GM18507 (cell line): ENCODE measurements around the gene LRCOL1.
A peak's percentile ranks its signal among the peaks of the same experiment; 100 is the strongest.
"Not testable (repeated sequence)": the region's sequence is repeated elsewhere in the genome, so short reads cannot be mapped to it uniquely, and the experiment has no call there.

ENCODE experiments used
- DNase-seq: peaks from one replicate; pipeline ENCODE4 v3.0.0; 2011; ENCODE audit warnings: low read depth; ENCODE audit not compliant: insufficient read length; ENCODE audit errors: extremely low spot score
- FAIRE-seq: peaks from 2 replicates; lab custom pipeline; 2011; peaks lifted over from hg19 to GRCh38; lab: Jason Lieb, UNC

Gene LRCOL1

GRCh38 chr12:132604668-132605441 lies 5.5 kb downstream of the LRCOL1 start:
- FAIRE-seq (no peak), DNase-seq (no peak)

DNA sequence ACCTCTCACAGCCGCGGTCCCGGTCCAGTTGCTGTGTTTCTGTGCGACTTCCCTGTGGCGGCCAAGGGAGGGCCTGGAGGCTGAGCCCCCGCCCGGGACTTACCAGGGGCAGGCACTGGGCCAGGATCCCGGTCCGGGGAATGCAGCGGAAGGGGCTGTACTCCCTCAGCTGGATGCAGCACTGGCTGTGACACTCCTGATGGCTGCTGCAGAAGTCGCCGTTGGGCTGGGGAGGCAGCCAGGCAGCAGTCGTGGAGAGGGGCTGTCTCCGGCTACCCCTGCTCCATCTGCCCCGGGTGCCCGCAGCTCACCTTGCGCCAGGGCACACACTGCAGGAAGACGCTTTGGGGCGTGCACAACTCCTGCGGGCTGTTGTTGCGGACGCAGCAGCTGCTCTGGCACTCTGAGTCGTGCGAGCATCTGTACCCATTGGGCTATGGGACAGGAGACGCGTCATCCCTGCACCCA lies 6.2 kb downstream of the LRCOL1 start:
- FAIRE-seq = no peak

DNA sequence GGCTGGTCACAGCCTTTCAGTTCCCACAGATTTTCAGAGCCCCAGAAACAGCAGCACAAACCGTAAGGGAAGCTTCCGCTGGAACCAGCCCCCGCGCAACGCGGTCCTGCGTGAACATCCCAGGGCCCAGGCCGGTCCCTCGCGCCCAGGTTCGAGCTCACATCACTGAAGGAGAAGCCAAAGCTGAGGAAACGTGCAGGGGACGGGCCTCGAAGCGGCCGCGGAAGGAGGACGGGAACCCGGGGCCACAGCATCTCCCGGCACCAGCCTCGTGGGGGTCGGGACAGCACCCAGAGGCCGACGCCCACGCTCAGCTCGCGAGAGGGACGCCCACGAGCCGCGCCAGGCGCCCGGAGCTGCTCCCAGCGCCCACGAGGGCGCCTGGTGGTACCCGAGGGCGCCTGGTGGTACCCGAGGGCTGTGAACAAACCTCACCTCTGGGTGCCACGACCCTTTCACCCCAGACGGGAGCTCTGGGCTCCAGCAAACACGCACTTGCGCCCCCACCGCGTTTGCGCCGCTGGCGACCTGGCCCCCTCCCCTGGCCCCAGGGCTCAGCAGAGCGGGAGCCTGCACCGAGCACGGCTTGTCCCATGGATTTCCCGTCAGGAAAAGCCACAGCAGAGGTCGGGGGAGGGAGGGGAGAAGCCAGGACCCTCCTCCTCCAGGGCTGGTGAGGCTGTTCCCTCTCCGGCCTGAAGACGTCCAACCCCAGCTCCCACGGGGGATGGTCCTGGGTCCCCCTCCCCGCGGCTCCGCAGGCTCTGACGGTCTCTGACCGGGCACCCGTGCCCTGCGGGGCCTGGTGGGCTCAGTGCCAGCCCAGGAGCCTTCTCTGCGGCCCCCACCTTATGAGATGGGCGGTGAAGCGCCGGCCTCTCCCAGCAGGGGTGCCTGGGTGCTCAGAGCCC lies 6.9 kb downstream of the LRCOL1 start:
- DNase-seq (no peak), FAIRE-seq (no peak)

More for the DNA sequence above, 6.2 kb downstream of the LRCOL1 start:
- DNase-seq = no peak

DNA sequence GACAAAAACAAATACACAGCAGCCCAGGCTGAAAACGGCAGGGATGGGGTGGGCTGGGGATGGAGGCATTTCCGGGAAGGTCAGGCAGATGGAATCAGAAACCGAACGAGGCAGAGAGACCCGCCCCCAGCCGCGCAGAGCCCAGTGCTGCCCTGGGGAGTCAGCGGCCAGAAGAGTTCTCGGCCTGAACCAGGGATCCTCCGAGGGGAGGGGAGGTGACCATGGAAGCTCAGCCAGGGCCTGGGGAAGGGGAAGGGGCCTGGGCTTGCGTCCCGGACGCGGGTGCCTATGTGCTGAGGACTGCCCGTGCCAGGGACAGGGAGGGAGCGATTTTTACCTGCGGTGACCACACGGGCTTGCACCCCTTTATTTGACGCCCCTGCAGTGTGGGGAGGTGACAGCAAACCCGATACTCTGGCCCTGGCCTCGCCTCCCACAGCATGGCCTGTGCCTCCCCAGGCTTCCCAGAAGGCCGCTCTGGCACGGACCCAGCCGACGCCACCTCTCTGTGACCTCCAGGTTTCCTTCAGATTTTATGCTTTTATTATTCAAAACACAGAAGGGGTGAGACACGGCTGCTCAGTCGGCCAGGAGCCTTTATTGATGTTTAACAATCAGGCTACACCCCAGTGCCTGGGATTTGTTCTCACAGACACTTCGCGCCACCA lies 7.7 kb downstream of the LRCOL1 start:
- FAIRE-seq = no peak
- DNase-seq = no peak

DNA sequence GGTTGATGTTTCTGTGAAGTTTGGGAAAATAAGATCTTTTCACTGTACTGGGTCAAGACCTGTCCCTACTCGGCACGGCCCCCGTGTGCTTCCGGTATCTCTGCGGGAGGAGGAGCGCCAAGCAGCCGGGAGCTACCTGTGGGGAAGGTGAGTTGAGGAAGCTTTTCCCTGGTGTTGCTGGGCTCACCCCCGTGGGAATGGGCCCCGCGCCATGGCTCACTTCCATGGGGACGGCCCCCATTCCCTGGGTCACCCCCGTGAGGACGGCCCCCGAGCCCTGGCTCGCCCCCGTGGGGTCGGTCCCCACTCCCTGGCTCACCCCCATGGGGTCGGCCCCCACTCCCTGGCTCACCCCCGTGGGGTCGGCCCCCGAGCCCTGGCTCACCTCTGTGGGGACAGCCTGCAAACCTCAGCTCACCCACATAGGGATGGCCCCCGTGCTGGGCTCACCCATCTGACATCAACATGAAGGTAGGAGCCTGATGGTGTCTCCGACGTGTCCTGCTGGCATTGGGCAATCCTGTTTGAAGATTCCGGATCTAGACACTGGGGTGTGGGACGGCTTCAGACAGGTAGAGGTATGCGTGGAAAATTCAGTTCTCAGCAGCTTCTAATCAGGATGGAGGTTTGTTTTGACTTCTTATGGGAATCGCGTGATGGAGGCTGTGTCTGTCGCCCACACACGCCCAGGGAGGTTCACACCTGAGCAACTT lies 9.1 kb downstream of the LRCOL1 start:
- no peak for FAIRE-seq
- no peak for DNase-seq

- peak; percentile 25 for DNase-seq
- FAIRE-seq = no peak
Measured at GRCh38 chr12:132600048-132601032, 10.0 kb downstream of the LRCOL1 start.

DNA sequence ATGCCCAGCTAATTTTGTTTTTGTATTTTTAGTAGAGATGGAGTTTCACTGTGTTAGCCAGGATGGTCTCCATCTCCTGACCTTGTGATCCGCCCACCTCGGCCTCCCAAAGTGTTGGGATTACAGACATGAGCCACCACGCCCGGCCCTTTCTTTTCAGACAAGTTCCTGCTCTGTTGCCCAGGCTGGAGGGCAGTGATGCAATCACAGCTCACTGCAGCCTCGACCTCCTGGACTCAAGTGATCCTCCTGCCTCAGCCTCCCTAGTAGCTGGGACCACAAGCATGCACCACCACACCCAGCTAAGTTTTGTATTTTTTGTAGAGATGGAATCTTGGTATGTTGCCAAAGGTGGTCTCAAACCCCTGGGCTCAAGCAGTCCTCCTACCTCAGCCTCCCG lies 10.9 kb downstream of the LRCOL1 start:
- not testable (repeated sequence) for DNase-seq, FAIRE-seq

GRCh38 chr12:132597333-132598316 lies 12.8 kb downstream of the LRCOL1 start:
- no peak for DNase-seq

DNA sequence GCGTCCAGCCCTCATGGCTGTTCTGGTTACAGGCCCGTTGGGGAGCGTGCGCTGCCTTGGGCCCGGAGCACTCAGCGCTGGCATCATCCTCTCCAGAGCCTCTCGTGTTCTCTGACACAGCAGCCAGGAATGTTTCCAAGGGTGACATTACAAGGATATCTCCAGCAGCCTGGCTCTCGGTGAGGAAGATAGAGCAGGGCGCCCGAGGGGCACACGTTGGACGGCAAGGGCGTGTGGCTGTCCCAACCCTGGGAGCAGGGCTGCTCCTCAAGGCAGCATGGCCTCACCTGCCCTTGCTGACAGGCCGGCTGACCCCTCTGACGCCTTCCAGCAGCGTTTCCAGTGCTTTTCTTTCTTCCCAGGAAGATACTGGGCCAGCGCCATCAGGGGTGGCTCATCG lies 14.4 kb downstream of the LRCOL1 start:
- no peak for DNase-seq
- no peak for FAIRE-seq

More at GRCh38 chr12:132597333-132598316, 12.8 kb downstream of the LRCOL1 start:
- FAIRE-seq = no peak

- FAIRE-seq = no peak
- no peak for DNase-seq
Measured at GRCh38 chr12:132595183-132595582, 15.2 kb downstream of the LRCOL1 start.

GRCh38 chr12:132593938-132594358 lies 16.4 kb downstream of the LRCOL1 start:
- peak; percentile 35 for DNase-seq
- no peak for FAIRE-seq

- DNase-seq = no peak
- FAIRE-seq = no peak
Measured at GRCh38 chr12:132593521-132593920, 16.9 kb downstream of the LRCOL1 start.

DNA sequence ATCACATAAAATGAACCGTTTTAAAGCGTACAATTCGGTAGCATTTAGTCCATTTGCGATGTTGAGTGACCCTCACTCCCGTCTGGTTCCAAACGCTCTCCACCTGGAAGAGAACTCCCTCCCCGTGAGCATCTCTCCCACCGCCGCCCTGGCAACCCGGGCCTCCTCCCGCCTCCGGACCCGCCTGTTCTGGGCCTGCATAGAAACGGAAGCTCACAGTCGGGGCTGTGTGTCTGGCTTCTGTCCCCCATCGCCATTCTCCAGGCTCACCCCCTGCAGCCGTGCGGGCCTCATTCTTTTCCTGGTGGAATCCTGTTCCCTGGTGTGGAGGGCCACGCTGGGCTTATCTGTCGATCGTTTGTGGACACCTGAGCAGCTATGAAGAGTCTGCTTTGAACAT lies 17.3 kb downstream of the LRCOL1 start:
- no peak for FAIRE-seq
- no peak for DNase-seq

DNA sequence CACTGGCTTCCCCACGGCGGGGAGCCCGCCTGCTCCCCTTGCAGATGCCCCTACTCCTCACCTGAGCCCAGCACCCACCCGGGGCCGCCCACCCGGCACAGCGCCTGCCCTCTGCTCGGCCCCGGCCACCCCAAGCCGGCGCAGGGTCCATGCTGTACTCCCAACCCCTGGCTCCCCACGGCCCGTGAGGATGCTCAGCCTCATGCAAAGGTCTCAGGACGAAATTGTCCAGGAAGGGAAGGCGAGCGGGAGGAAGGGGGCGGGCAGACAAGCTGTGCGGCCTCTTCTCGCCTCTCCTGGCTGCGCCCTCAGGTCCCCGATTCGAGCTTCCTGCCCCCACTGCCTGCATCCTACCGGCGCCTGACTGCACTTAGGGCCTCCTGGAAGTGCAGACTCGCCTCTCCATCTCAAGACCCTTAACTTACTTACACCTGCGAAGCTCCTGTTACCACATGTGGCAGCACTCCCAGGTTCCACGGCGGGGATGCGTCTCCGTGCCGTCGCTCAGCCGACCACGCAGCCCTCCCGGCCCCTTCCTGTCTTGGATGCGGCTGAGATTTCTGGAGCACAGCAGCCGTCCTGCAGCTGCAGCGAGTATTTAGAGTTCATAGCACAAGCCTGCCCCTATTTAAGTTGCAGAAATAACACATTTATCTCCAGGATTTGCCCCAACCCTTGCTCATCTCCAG lies 18.0 kb downstream of the LRCOL1 start:
- DNase-seq (no peak), FAIRE-seq (no peak)

- DNase-seq (no peak), FAIRE-seq (no peak)
Measured at GRCh38 chr12:132591107-132591935, 19.1 kb downstream of the LRCOL1 start.
